ENCODE data around the gene PGM2L1.
"Not testable (repeated sequence)": the region's sequence is repeated elsewhere in the genome, so short reads cannot be mapped to it uniquely, and the experiment has no call there.

PGM2L1 gene

DNA sequence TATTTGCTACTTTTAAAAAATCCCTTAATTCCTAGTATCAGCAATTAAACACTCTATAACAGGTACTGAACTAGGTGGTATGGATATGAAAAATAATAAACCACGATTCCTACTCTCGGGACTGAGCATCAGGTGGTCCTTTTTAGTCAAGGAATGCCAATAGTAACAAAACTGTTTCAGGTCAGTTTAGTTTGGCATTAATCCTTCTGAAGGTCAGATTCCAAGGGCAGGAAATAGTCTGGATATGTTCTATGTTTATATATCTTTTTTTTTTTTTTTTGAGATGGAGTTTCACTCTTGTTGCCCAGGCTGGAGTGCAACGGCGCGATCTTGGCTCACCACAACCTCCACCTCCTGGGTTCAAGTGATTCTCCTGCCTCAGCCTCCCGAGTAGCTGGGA, 67.2 kb downstream of the PGM2L1 start:
- not testable (repeated sequence) for H3K4me2 ChIP-seq (ENCODE audit: low read length); H3K9me3 ChIP-seq (replicated peaks; ENCODE audit: low read length); H3K9ac ChIP-seq (ENCODE audit: low read depth, low read length); H3K4me3 ChIP-seq (ENCODE audit: low read length); H3K27me3 ChIP-seq (ENCODE audit: control insufficient read depth, insufficient read depth, low read length)
- H3K36me3 ChIP-seq (ENCODE audit: insufficient read depth, low read length) = peaks cover 10% of the 10 kb centered on the region
- peaks cover 27% of the 10 kb centered on the region for H3K4me1 ChIP-seq (ENCODE audit: control insufficient read depth, insufficient read depth, low read length)

DNA sequence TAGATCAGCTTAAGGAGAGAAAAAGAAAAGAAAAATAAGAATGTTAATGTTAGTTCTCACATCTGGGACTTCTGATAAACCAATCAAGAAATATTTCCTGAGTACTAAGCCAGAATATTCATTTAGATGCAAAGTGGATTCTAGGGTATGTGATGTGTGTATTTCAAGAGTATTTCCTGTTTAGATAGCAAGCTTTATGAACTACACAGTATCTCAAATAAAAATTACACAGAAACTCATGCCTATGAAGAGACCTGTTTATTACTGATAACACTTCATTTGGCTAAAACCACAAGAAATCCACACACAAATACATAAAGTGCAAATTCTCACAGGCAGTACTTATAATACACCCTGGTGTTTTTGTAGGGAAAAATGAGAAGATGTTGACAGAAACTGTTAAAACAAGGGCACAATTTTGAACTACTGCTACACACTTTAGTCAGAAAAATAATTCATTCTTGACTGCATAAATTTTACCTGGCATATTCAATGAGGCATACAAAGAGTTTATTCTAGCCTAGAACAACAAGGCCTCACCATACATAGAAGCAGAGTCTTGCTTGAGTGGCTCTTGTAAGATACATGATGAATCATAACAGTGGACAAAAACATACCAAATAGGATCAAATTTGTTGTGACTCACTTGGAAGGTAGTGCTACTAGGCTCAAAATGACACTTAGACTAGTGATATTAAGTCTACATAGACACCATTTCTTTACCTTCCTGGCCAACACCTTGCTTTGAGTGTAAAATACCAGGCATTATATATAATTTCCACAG, 68.0 kb downstream of the PGM2L1 start:
- no peaks in the 10 kb centered on the region for H3K27me3 ChIP-seq (ENCODE audit: control insufficient read depth, insufficient read depth, low read length)
- H3K36me3 ChIP-seq (ENCODE audit: insufficient read depth, low read length) = peaks cover 10% of the 10 kb centered on the region
- H3K4me2 ChIP-seq (ENCODE audit: low read length) = peak overlapping the region; percentile 13
- H3K4me3 ChIP-seq (ENCODE audit: low read length) = no peak overlapping the region
- no peaks in the 10 kb centered on the region for H3K9me3 ChIP-seq (replicated peaks; ENCODE audit: low read length)
- H3K4me1 ChIP-seq (ENCODE audit: control insufficient read depth, insufficient read depth, low read length) = peaks cover 34% of the 10 kb centered on the region
- peak overlapping the region; percentile 5 for H3K9ac ChIP-seq (ENCODE audit: low read depth, low read length)

DNA sequence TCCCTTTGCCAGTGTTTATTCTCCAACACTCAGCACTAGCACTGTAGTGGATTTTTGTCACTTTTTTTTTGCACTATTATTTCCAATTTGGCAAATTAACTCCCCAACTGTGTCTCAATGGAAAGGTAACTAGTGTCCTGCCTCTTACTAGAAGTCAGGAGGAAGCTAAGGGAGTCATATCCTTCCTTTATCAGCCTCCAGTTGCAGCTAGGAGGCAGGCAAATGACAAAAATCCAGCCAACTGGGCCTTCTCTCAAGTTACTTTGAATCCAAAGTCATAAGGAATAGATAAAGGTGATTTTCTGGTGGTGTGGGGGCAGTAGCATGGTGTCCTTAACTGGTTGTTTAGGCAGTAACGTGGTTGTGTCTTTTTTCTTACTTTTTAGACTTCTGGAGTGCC, 71.2 kb downstream of the PGM2L1 start:
- Histone ChIP-seq H3K4me3 (ENCODE audit: low read length) (no peak overlapping the region), H3K36me3 (ENCODE audit: insufficient read depth, low read length) (peaks cover 5% of the 10 kb centered on the region), H3K9me3 (replicated peaks; ENCODE audit: low read length) (no peaks in the 10 kb centered on the region), H3K9ac (ENCODE audit: low read depth, low read length) (no peak overlapping the region), H3K4me1 (ENCODE audit: control insufficient read depth, insufficient read depth, low read length) (peaks cover 46% of the 10 kb centered on the region), H3K27me3 (ENCODE audit: control insufficient read depth, insufficient read depth, low read length) (no peaks in the 10 kb centered on the region), H3K4me2 (ENCODE audit: low read length) (no peak overlapping the region)

DNA sequence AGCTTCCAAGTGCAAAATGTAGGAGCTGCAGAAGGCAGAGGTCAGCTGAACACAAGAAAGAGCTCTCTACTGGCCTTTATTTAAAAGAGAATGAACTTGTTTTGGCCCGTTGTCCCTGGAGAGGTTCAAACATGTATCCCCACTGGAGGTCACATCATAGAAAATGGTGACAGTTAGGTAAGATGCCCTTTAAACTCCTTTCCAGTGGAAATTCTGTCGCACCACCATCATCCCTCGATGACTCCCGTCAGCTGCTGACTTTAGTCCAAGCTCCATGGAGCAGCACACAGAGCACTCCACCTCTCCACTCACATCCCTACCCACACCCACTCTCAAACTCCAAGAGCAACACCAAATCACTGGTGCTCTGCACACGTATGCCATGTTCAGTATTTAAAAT, 71.6 kb downstream of the PGM2L1 start:
- H3K27me3 ChIP-seq (ENCODE audit: control insufficient read depth, insufficient read depth, low read length) = no peaks in the 10 kb centered on the region
- no peak overlapping the region for H3K9ac ChIP-seq (ENCODE audit: low read depth, low read length)
- H3K4me3 ChIP-seq (ENCODE audit: low read length) = no peak overlapping the region
- H3K4me1 ChIP-seq (ENCODE audit: control insufficient read depth, insufficient read depth, low read length) = peaks cover 50% of the 10 kb centered on the region
- peaks cover 1% of the 10 kb centered on the region for H3K36me3 ChIP-seq (ENCODE audit: insufficient read depth, low read length)
- H3K4me2 ChIP-seq (ENCODE audit: low read length) = no peak overlapping the region
- no peaks in the 10 kb centered on the region for H3K9me3 ChIP-seq (replicated peaks; ENCODE audit: low read length)

DNA sequence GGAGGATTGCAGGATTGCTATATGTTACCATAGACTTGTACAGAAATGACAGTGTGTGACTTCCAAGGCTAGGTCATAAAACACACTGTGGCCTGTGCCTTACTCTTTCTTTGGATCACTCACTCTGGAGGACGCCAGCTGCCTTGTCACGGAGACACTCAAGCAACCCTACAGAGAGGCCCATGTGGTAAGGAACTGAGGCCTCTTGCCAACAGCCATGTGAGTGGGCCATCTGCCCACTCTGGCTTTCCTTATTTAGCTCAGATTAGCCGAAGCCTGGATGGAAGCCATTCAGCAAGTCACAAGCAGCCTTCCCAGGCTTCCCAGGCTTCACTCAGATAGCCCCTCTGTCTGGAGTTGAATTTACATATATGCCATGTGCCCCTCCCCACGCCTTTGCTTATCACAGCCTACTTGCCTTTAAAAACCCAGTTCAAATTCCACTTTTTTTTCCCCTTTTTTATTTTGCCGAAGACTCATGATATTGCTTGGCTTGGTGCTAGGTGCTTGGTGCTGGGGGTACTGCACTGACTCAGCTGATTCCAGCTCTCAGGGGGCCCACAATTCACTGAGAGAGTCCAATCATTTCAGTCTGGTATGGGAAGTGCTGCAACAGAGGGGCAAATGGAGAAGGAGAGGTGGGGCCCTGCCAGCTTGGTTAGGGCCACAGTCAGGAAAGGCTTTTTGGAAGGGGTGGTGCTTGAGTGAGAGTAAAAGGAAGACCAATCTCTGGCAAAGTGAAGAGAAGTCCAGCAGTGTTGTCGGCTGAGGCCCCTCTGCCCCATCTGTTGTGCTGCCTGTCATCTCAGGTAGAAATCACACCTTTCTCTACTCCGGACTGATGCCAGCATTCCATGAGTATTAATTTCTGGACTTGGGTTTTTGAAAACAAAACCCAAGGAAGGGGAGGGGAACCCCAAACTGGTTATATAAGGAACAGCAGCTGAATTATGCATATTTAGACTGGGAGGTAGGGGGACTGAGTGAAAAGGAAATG, 72.3 kb downstream of the PGM2L1 start:
- Histone ChIP-seq H3K9me3 (replicated peaks; ENCODE audit: low read length) (no peaks in the 10 kb centered on the region), H3K27me3 (ENCODE audit: control insufficient read depth, insufficient read depth, low read length) (no peaks in the 10 kb centered on the region), H3K36me3 (ENCODE audit: insufficient read depth, low read length) (no peaks in the 10 kb centered on the region), H3K4me1 (ENCODE audit: control insufficient read depth, insufficient read depth, low read length) (peaks cover 52% of the 10 kb centered on the region), H3K4me2 (ENCODE audit: low read length) (no peak overlapping the region), H3K4me3 (ENCODE audit: low read length) (no peak overlapping the region), H3K9ac (ENCODE audit: low read depth, low read length) (peak overlapping the region; percentile 28)

DNA sequence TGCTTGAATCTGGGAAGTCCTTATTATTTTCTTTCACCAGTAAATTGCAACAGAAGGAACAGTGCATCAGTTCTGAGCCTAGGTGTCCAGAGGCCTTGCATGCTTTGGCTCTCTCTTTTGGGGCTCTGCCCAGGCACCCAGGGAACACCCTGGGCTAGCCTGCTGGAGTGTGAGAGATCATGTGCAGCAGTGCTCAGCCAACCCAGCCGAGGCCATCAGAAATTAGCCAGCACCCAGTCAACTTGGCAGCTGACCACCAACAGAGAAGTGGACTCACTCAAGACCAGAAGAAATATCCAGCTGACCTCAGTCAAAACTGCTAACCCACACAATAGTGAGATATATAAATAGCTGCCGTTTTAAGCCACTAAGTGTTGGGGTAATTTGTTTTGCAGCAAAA, 75.6 kb downstream of the PGM2L1 start:
- peaks cover 61% of the 10 kb centered on the region for H3K4me1 ChIP-seq (ENCODE audit: control insufficient read depth, insufficient read depth, low read length)
- no peaks in the 10 kb centered on the region for H3K27me3 ChIP-seq (ENCODE audit: control insufficient read depth, insufficient read depth, low read length)

DNA sequence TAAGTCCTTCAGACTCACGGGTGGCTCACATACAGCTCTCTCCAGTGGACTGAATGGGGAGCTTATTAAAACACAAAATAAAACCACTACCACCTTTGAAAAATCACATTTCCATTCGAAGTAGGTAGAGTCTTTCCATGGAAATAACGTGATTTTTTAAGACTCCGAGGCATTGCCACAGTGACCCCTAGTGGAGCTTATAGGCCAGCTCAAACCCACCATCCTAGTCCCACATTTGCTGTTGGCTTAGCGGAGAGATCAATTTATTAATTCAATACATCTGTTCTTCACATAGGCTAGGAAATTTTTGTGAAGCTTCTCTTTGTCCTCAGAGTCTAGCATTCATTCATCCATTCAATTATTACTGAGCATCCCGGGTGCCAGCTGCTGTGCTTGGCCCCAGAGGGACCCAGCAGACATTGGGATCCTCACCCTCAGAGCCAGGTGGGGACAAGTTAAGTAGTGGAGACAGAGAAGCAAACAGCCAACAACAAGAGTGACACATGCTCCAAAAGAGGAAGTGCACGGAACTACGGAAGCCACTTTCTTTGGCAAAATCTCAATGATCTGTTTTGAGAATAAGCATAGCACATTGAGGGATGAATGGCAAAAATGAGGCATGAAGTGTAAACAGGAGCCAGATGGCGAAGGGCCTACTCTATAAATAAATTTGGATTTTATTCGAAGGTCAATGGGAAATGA, 76.6 kb downstream of the PGM2L1 start:
- no peak overlapping the region for H3K4me2 ChIP-seq (ENCODE audit: low read length)
- peaks cover 3% of the 10 kb centered on the region for H3K9me3 ChIP-seq (replicated peaks; ENCODE audit: low read length)
- no peaks in the 10 kb centered on the region for H3K27me3 ChIP-seq (ENCODE audit: control insufficient read depth, insufficient read depth, low read length)
- no peak overlapping the region for H3K4me3 ChIP-seq (ENCODE audit: low read length)
- H3K4me1 ChIP-seq (ENCODE audit: control insufficient read depth, insufficient read depth, low read length) = peaks cover 62% of the 10 kb centered on the region
- no peaks in the 10 kb centered on the region for H3K36me3 ChIP-seq (ENCODE audit: insufficient read depth, low read length)
- H3K9ac ChIP-seq (ENCODE audit: low read depth, low read length) = peak overlapping the region; percentile 47

More for the DNA sequence above, 75.6 kb downstream of the PGM2L1 start:
- H3K9ac ChIP-seq (ENCODE audit: low read depth, low read length) = no peak overlapping the region
- H3K4me3 ChIP-seq (ENCODE audit: low read length) = no peak overlapping the region
- H3K9me3 ChIP-seq (replicated peaks; ENCODE audit: low read length) = no peaks in the 10 kb centered on the region
- no peak overlapping the region for H3K4me2 ChIP-seq (ENCODE audit: low read length)
- no peaks in the 10 kb centered on the region for H3K36me3 ChIP-seq (ENCODE audit: insufficient read depth, low read length)

DNA sequence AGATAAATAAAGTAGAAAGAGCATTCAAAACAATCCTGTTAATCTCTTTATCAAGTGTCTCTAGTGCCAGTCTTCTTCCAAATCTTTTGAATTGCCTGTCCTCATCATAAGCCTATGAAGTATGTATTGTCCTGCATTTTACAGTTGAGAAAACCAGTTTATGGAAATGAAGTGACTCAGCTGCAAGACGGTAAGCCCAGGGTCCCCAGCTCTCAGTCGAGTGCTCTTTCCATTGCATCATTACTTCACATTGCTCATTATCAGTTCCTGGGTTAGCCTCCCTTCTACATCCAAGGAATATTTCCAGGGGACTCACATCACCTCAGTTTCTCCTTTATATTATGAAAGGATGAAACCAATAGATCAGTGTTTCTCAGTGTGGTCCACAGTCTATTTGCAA, 77.7 kb downstream of the PGM2L1 start:
- H3K4me2 ChIP-seq (ENCODE audit: low read length) = no peak overlapping the region
- no peaks in the 10 kb centered on the region for H3K36me3 ChIP-seq (ENCODE audit: insufficient read depth, low read length)
- H3K9me3 ChIP-seq (replicated peaks; ENCODE audit: low read length) = peaks cover 9% of the 10 kb centered on the region
- H3K4me1 ChIP-seq (ENCODE audit: control insufficient read depth, insufficient read depth, low read length) = peaks cover 51% of the 10 kb centered on the region
- H3K9ac ChIP-seq (ENCODE audit: low read depth, low read length) = no peak overlapping the region
- no peak overlapping the region for H3K4me3 ChIP-seq (ENCODE audit: low read length)
- no peaks in the 10 kb centered on the region for H3K27me3 ChIP-seq (ENCODE audit: control insufficient read depth, insufficient read depth, low read length)

DNA sequence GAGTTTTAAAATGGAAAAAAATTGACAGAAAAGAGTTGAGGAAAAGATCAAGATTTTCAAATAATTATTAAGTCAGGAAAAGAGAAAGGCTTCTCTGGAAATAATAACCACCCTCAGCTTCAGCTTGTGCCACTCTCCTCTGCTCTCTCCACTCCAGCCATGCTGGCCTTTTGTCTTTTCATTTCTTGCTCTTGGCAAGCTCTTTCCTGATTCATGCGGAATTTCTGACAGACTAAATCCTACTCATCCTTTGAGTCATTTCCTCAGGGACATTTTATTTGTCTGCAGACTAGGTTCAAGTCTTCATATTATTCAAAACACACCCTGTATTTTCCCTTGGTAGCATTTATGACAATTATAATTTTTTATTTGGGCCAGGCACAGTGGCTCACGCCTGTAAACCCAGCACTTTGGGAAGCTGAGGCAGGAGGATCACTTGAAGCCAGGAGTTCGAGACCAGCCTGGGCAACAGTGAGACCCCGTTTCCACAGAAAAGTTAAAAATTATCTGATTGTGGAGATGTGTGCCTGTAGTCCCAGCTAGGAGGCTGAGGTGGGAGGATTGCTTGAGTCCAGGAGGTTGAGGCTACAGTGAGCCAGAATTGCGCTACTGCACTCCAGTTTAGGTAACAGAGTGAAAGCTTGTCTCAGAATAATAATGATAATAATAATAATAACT, 79.0 kb downstream of the PGM2L1 start:
- H3K4me1 ChIP-seq (ENCODE audit: control insufficient read depth, insufficient read depth, low read length) = peaks cover 47% of the 10 kb centered on the region
- H3K27me3 ChIP-seq (ENCODE audit: control insufficient read depth, insufficient read depth, low read length) = no peaks in the 10 kb centered on the region
- H3K4me3 ChIP-seq (ENCODE audit: low read length) = no peak overlapping the region
- H3K4me2 ChIP-seq (ENCODE audit: low read length) = peak overlapping the region; percentile 56
- peaks cover 9% of the 10 kb centered on the region for H3K9me3 ChIP-seq (replicated peaks; ENCODE audit: low read length)
- H3K36me3 ChIP-seq (ENCODE audit: insufficient read depth, low read length) = no peaks in the 10 kb centered on the region
- peak overlapping the region; percentile 83 for H3K9ac ChIP-seq (ENCODE audit: low read depth, low read length)

DNA sequence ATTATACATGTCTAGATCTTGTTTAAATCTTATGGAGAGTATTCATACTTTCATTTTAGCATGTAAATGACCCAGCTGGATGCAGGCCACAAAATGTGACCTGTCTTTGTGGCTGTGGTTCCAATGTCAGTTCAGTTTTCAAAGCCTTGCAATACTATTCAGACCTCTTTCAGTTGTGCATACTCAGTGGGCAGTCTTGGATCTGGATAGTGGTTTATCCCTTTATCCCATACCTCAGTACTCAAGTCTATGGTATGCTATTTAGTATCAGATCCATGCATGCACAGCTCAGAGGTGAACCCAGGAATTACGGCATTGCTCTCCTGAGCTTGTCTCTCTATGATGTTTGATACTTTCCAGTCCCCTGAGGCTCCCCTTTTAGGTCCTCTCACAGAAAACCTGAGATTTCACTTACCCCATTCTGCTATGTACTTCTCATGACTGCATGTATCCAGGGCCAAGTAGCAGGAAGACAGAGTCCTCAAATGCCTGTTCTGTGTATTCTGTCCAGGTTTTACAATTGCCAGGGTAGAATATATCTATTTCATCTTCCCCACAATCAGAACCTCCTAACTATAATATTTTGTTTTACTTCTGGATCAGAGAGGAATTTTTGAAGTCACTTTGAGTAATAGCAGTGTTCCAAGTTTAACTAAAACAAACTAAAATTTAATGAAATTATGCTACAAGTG, 79.8 kb downstream of the PGM2L1 start:
- peaks cover 9% of the 10 kb centered on the region for H3K9me3 ChIP-seq (replicated peaks; ENCODE audit: low read length)
- H3K36me3 ChIP-seq (ENCODE audit: insufficient read depth, low read length) = no peaks in the 10 kb centered on the region
- H3K9ac ChIP-seq (ENCODE audit: low read depth, low read length) = peak overlapping the region; percentile 83
- no peaks in the 10 kb centered on the region for H3K27me3 ChIP-seq (ENCODE audit: control insufficient read depth, insufficient read depth, low read length)
- H3K4me3 ChIP-seq (ENCODE audit: low read length) = no peak overlapping the region
- H3K4me1 ChIP-seq (ENCODE audit: control insufficient read depth, insufficient read depth, low read length) = peaks cover 47% of the 10 kb centered on the region
- H3K4me2 ChIP-seq (ENCODE audit: low read length) = peak overlapping the region; percentile 56

Measured in skeletal muscle satellite cell (primary cell).